GM10266 (cell line): ENCODE measurements around the gene AP4E1.
"Not testable (repeated sequence)": the region's sequence is repeated elsewhere in the genome, so short reads cannot be mapped to it uniquely, and the experiment has no call there.

Experiments used
- DNase-seq: peaks from one replicate; pipeline ENCODE4 v3.0.0; 2012; ENCODE audit errors: extremely low spot score
- TF ChIP-seq, protein P1 (sequence below): IDR thresholded peaks from 2 replicates; pipeline ENCODE4 v1.5.1; 2012; ENCODE audit warnings: mild to moderate bottlenecking, low read depth; ENCODE audit not compliant: control insufficient read depth, insufficient read depth; ENCODE audit errors: missing control alignments

The AP4E1 gene

DNA sequence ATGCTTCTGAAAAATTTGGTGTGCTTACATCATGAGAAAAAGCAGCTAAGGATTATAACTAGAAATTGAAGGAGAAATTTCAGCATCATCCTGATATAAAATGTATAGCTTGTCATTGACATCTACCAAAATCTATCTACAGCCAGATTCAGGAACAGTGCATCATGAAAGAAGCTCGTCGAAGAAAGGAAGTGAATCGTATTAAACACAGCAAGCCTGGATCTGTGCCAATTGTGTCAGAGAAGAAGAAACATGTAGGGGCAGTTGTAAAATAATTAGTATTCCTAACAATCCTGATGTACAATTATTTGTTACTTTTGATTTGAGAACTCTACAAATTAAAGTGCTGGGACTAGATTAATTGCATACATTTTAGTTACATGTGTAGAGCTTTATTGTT is 37.2 kb downstream of the AP4E1 start:
- DNase-seq, result no peak

DNA sequence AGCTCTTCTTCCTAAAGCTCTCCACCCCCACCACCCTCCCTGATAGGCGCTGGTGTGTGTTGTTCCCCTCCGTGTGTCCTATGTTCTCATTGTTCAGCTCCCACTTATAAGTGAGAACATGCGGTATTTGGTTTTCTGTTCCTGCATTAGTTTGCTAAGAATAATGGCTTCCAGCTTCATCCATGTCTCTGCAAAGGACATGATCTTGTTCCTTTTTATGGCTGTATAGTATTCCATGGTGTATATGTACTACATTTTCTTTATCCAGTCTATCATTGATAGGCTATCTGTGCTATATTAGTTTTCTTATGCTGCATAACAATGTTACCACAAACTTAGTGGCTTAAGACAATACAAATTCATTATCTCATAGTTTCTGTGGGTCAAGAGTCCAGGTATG is 42.3 kb downstream of the AP4E1 start:
- DNase-seq, result not testable (repeated sequence)

More for the DNA sequence above, 37.2 kb downstream of the AP4E1 start:
- TF ChIP-seq, protein P1, sequence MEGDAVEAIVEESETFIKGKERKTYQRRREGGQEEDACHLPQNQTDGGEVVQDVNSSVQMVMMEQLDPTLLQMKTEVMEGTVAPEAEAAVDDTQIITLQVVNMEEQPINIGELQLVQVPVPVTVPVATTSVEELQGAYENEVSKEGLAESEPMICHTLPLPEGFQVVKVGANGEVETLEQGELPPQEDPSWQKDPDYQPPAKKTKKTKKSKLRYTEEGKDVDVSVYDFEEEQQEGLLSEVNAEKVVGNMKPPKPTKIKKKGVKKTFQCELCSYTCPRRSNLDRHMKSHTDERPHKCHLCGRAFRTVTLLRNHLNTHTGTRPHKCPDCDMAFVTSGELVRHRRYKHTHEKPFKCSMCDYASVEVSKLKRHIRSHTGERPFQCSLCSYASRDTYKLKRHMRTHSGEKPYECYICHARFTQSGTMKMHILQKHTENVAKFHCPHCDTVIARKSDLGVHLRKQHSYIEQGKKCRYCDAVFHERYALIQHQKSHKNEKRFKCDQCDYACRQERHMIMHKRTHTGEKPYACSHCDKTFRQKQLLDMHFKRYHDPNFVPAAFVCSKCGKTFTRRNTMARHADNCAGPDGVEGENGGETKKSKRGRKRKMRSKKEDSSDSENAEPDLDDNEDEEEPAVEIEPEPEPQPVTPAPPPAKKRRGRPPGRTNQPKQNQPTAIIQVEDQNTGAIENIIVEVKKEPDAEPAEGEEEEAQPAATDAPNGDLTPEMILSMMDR, result no peak

DNA sequence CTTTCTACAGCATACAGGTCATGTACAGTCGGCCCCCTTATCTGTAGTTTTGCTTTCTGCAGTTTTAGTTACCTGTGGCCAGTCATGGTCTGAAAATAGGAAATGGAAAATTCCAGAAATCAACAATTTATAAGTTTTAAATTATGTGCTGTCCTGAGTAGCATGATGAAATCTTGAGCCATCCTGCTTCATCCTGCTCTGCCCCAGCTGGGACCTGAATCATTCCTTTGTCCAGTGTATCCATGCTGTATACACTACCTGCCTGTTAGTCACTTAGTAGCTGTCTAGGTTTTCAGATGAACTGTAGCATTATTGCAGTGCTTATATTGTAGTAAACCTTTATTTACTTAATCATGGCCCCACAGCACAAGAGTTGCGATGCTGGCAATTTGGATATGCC is 44.8 kb downstream of the AP4E1 start:
- TF ChIP-seq, protein P1, result no peak
- no peak for DNase-seq

DNA sequence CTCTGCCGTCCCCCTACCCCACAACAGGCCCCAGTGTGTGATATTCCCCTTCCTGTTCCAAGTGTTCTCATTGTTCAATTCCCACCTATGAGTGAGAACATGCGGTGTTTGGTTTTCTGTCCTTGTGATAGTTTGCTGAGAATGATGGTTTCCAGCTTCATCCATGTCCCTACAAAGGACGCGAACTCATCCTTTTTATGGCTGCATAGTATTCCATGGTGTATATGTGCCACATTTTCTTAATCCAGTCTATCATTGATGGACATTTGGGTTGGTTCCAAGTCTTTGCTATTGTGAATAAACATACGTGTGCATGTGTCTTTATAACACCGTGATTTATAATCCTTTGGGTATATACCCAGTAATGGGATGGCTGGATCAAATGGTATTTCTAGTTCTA is 46.4 kb downstream of the AP4E1 start:
- DNase-seq, result not testable (repeated sequence)

DNA sequence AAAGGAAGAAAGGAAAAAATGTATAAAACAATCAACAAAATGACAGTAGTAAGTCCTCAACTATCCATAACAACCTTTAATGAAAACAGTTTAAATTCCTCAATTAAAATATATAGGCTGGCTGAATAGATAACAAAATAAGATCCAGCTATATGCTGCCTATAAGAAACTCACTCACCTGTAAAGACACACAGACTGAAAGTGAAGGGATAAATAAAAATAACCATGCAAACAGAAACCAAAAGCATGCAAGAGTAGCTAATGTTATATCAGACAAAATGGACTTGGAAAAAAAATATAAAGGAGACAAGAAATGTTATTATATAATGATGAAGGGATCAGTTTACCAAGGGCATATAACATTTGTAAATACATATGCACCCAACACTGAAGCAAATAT is 51.2 kb downstream of the AP4E1 start:
- no peak for DNase-seq
- TF ChIP-seq, protein P1, result no peak

DNA sequence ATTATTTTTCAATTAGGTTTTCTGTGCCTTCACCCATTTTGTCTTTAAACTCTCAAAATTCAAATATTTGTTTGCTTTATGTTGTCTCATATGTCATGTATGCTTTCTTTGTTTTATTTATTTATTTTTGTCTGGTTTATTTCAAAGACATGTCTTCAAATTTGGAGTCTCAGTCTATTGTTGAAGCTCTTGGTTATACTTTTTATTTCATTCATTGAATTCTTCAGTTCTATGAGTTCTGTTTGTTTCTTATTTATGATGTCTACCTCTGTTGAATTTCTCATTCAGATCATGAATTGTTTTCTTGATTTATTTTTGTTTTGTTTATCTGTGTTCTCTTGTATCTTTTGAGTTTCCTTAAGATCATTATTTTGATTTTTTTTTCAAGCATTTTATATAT is 55.6 kb downstream of the AP4E1 start:
- no peak for DNase-seq

DNA sequence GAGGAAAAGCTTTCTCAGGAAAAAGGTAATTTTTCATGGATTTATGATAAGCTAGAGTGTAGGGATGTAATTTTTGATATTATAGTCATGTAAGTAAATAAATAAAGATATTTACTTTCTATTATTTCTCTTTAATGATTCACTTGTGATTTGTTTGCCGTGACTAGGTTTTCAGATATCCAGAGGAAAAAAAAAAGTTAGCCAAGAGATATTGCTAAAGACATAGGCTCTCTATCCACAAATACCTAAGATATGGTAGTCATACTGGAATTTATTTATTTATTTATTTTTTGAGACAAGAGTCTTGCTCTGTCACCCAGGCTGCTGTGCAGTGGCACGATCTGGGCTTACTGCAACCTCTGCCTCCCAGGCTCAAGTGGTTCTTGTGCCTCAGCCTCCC is 59.9 kb downstream of the AP4E1 start:
- TF ChIP-seq, protein P1, result no peak

More for the DNA sequence above, 55.6 kb downstream of the AP4E1 start:
- TF ChIP-seq, protein P1, result no peak

DNA sequence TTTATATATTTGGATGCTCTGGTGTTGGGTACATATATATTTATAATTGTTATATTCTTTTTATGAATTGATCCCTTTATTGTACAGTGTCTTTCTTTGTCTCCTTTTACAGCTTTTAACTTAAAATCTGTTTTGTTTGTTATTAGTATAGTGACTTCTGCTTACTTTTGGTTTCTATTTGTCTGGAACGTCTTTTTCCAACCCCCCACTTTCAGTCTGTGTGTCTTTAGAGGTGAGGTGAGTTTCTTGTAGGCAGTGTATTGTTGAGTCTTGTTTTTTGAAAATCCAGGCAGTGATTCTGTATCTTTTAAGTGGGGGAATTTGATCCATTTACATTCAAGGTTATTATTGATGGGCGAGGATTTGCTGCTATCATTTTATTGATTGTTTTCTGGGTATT is 62.0 kb downstream of the AP4E1 start:
- no peak for DNase-seq
- TF ChIP-seq, protein P1, result no peak

More for the DNA sequence above, 59.9 kb downstream of the AP4E1 start:
- DNase-seq, result no peak
